Measurements from ENCODE around the gene DPH3.

DPH3 gene

DNA sequence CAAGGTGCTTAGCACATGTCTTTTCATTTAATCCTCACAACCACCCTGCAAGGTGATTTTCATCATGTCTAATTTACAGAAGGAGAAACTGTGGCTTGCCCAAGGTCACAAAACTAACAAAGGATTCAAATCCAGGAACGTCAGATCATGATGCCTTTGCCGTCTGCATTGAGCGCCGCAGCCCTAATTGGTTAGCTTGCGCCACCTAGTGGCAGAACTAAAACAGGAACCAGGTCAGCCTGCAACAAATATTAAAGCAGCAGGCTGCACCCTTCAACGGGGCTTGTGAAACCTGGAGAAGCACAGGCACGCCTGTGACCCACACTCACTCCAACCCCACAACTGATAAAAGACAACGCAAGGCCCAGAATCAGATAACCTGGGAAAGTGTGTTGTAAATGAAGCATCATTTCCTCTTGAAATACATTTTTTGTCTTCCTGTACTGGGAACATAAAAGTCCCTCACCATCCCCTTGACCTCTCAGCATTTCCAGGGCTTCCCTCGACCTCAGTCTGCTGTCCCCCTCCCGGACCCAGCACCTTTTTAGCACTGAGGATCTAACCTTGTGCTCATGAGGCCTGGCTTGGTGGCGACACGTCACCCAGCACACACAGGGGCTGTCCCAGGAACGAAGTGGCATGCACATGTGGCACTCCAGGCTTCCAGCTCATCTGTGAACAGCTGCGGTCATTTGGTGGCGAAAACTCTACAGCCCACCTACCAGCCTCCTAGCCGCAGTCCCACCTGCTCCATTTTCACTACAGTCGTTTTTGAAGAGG lies 17.3 kb downstream of the DPH3 start:
- TF ChIP-seq, protein P1, sequence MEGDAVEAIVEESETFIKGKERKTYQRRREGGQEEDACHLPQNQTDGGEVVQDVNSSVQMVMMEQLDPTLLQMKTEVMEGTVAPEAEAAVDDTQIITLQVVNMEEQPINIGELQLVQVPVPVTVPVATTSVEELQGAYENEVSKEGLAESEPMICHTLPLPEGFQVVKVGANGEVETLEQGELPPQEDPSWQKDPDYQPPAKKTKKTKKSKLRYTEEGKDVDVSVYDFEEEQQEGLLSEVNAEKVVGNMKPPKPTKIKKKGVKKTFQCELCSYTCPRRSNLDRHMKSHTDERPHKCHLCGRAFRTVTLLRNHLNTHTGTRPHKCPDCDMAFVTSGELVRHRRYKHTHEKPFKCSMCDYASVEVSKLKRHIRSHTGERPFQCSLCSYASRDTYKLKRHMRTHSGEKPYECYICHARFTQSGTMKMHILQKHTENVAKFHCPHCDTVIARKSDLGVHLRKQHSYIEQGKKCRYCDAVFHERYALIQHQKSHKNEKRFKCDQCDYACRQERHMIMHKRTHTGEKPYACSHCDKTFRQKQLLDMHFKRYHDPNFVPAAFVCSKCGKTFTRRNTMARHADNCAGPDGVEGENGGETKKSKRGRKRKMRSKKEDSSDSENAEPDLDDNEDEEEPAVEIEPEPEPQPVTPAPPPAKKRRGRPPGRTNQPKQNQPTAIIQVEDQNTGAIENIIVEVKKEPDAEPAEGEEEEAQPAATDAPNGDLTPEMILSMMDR (IDR thresholded peaks at IDR 0.05; ENCODE audit: extremely low read depth, insufficient read depth, missing control alignments): peak; percentile 94
- in situ Hi-C loops (cut with MboI; ENCODE audit: low pct_unique_long_range_greater_than_20kb, low sequenced_read_pairs, unreplicated experiment): loop anchor here (10.0 kb wide), 1 partner anchor 193 kb away; no protein-coding TSS in a partner anchor
- peak; percentile 77 for DNase-seq (ENCODE audit: low spot score)

DNA sequence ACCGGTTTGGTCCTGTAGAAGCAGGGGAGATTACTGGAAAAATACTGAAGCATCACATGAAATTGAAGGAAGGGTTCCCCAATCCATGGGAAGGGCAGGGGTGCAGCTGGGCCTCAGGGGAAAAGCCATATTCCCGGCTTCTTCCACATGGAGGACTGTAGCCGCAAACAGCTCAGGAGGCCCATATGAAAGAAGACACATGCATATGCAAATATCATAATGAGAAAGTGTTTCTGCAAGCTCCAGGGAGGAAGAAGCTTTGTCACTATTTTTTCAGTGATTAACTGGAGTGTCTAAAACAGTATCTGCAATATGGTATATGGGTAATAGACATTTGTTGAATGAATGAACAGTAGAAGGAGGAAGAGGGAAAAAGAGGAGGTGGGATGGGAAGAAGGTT lies 19.1 kb downstream of the DPH3 start:
- in situ Hi-C loops (cut with MboI; ENCODE audit: low pct_unique_long_range_greater_than_20kb, low sequenced_read_pairs, unreplicated experiment): loop anchor here (10.0 kb wide), 1 partner anchor 191 kb away; no protein-coding TSS in a partner anchor
- TF ChIP-seq, protein P1 (IDR thresholded peaks at IDR 0.05; ENCODE audit: extremely low read depth, insufficient read depth, missing control alignments): no peak
- DNase-seq (ENCODE audit: low spot score): no peak

DNA sequence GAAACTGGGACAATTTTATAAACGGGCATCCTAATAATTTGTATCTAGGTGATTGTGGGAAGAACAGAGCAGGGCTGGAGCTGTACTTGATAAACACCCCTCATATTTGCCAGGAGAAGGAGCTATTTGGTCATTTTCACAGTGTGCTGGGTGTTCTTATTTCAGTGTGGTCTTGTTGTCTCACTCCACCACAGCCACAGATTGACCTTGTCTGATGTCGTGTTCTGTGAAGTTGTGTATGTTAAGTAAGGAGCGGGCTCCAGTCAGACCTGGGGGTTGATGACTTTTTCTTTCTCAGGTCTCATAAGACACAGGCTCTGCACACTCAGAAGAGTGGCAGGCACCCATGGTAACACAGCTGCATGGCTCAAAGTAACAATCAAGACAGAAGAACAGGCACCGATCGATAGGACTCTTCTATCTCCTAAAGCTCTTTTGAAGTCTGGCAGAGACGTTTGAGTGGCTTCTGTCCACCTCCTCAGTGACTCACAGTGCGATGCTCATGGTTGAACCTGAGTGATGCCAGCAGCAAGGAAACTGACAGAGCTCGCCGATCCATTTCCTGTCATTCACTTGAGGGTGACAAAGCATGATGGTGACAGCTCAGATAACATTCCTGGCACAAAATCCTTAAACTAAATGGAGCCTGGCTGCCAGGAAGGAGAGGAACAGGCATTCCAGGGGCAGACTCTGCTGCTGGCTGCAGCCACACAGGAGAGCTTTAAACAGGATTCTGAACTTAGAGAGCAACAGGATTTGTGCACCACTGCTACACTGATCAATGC lies 20.8 kb downstream of the DPH3 start:
- no peak for DNase-seq (ENCODE audit: low spot score)
- in situ Hi-C loops (cut with MboI; ENCODE audit: low pct_unique_long_range_greater_than_20kb, low sequenced_read_pairs, unreplicated experiment): loop anchor here (10.0 kb wide), 1 partner anchor 189 kb away; no protein-coding TSS in a partner anchor
- TF ChIP-seq, protein P1 (IDR thresholded peaks at IDR 0.05; ENCODE audit: extremely low read depth, insufficient read depth, missing control alignments): no peak

DNA sequence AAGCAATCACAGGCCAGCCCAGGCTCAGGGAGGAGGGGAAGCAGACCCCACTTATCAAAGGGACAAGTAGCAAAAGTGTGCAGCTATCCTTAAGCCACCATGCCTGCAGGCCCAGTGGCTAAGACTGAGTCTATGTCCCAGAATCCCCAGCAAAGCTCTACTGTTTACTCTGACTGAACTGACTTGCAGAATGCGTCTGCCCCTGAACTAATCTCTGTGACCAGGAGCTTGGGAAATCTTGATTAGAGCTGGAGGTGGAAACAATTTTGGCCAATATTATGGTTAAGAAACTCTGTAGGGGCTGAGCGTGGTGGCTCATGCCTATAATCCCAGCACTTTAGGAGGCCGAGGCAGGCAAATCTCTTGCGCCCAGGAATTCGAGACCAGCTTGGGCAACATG lies 22.6 kb downstream of the DPH3 start:
- no peak for DNase-seq (ENCODE audit: low spot score)
- in situ Hi-C loops (cut with MboI; ENCODE audit: low pct_unique_long_range_greater_than_20kb, low sequenced_read_pairs, unreplicated experiment): loop anchor here (10.0 kb wide), 1 partner anchor 187 kb away; no protein-coding TSS in a partner anchor
- TF ChIP-seq, protein P1 (IDR thresholded peaks at IDR 0.05; ENCODE audit: extremely low read depth, insufficient read depth, missing control alignments): no peak

DNA sequence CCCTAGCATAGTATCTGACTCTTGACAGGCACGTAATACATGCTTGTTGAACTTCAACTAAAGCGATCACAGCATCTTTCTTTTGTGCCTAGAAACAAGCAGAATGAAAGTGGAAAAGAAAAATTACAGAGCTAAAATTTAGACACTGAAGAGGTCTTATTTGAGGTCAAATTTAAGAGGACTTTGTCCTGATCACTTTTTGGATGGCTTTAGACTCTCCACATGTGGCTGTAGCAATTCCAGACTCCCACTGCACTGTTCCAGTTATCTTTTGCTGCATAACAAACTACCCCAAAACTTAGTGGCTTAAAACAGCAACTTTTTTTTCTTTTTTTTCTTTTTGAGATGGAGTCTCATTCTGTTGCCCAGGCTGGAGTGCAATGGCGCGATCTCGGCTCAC lies 23.5 kb downstream of the DPH3 start:
- in situ Hi-C loops (cut with MboI; ENCODE audit: low pct_unique_long_range_greater_than_20kb, low sequenced_read_pairs, unreplicated experiment): loop anchor here (10.0 kb wide), 1 partner anchor 186 kb away; no protein-coding TSS in a partner anchor
- TF ChIP-seq, protein P1 (IDR thresholded peaks at IDR 0.05; ENCODE audit: extremely low read depth, insufficient read depth, missing control alignments): no peak
- DNase-seq (ENCODE audit: low spot score): no peak

DNA sequence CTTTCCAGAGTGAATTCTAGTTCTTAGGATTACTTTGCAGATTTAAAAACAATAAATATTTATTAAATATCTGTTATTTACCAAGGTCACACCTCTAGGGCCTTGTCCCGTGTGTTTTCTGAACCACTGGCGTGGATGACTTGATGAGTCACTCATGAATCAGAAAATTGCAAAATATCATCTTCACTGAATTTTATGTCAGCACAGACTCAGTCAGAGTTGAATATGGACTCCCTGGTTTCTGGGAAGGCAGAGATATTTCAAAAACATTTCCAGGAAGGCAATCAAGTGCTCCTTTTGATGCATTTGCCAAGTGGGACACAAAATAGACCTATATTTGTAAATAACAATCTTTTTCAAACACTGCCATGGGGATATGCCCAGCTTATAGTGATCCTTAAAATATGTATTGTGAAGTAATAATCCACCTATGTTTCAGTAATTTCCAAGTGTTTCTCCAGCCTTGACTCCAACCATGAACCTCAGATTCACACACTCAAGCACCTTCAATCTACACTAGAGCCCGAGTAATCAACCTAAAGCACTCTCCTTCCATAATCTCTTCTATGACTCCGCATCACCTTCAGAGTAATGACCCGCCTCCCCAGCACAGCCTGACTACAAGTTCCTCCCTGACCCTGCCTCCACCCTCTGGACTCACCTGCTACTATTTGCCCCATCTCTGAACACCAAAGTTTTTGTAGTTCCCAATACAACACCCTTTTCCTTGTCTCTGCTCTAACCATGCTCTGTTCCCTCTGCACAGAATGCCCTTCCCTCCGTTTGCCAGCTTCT lies 24.3 kb downstream of the DPH3 start:
- DNase-seq (ENCODE audit: low spot score): no peak
- TF ChIP-seq, protein P1 (IDR thresholded peaks at IDR 0.05; ENCODE audit: extremely low read depth, insufficient read depth, missing control alignments): no peak
- in situ Hi-C loops (cut with MboI; ENCODE audit: low pct_unique_long_range_greater_than_20kb, low sequenced_read_pairs, unreplicated experiment): loop anchor here (10.0 kb wide), 1 partner anchor 186 kb away; no protein-coding TSS in a partner anchor

Data from GM13977 (cell line).